ENCODE data around the gene TUSC2. TPM values are rescaled to one million over a fixed set of nuclear protein-coding genes. Genes with fewer than 3 reads are reported as not detected.

Gene TUSC2
- total and polyA plus RNA-seq, 10 of the 15 experiments (the other 5 are each of a cell fraction or from before 2014, with no cell fraction given): 4.0 to 73.8 (median 34.3) TPM

- TF ChIP-seq TCF3 (IDR thresholded peaks at IDR 0.05; ENCODE audit: borderline replicate concordance, insufficient read depth, low read depth, low read length) (0 out of 2 replicates have a peak, but pooled peaks have one; percentile 6), RFX5 (IDR thresholded peaks at IDR 0.05; ENCODE audit: low read depth, low read length) (peak; percentile 53; the same call in 1 of the 2 replicates), RBBP5 (conservative IDR thresholded peaks at IDR 0.05) (no peak), MTA2 (IDR thresholded peaks at IDR 0.05; ENCODE audit: low read depth) (no peak), WRNIP1 (IDR thresholded peaks at IDR 0.05; ENCODE audit: borderline replicate concordance, low read depth, low read length) (0 out of 2 replicates have a peak, but pooled peaks have one; percentile 83), CREM (IDR thresholded peaks at IDR 0.05; ENCODE audit: low read depth) (peak; percentile 100), NFYB (IDR thresholded peaks at IDR 0.05; ENCODE audit: insufficient read depth, low read depth, low read length) (no peak), ELK1 (IDR thresholded peaks at IDR 0.05; ENCODE audit: low read depth, low read length) (peak; percentile 73; the same call in 1 of the 2 replicates), CHD2 (IDR thresholded peaks at IDR 0.05; ENCODE audit: borderline replicate concordance, low read depth, low read length) (peak; percentile 95), MLLT1 (IDR thresholded peaks at IDR 0.05) (peak; percentile 21; the same call in 1 of the 2 replicates), NRF1 (conservative IDR thresholded peaks at IDR 0.05; ENCODE audit: low read depth, low read length) (peak; percentile 35; the same call in 1 of the 2 replicates), LARP7 (IDR thresholded peaks at IDR 0.05) (peak; percentile 96), POU2F2 (IDR thresholded peaks at IDR 0.05; ENCODE audit: borderline replicate concordance, low read depth, low read length) (peak; percentile 66; the same call in 1 of the 3 replicates), ASH2L (IDR thresholded peaks at IDR 0.05; ENCODE audit: borderline replicate concordance, low read depth) (no peak), GABPA (IDR thresholded peaks at IDR 0.05; ENCODE audit: low read depth) (no peak)
- TF ChIP-seq, protein P1, sequence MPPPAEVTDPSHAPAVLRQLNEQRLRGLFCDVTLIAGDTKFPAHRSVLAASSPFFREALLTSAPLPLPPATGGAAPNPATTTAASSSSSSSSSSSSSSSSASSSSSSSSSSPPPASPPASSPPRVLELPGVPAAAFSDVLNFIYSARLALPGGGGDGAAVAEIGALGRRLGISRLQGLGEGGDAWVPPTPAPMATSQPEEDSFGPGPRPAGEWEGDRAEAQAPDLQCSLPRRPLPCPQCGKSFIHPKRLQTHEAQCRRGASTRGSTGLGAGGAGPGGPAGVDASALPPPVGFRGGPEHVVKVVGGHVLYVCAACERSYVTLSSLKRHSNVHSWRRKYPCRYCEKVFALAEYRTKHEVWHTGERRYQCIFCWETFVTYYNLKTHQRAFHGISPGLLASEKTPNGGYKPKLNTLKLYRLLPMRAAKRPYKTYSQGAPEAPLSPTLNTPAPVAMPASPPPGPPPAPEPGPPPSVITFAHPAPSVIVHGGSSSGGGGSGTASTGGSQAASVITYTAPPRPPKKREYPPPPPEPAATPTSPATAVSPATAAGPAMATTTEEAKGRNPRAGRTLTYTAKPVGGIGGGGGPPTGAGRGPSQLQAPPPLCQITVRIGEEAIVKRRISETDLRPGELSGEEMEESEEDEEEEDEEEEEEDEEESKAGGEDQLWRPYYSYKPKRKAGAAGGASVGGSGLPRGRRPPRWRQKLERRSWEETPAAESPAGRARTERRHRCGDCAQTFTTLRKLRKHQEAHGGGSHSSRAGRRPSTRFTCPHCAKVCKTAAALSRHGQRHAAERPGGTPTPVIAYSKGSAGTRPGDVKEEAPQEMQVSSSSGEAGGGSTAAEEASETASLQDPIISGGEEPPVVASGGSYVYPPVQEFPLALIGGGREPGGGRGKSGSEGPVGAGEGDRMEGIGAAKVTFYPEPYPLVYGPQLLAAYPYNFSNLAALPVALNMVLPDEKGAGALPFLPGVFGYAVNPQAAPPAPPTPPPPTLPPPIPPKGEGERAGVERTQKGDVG (CRISPR knock-in tag; IDR thresholded peaks at IDR 0.05): no peak
- TF ChIP-seq, protein P2, sequence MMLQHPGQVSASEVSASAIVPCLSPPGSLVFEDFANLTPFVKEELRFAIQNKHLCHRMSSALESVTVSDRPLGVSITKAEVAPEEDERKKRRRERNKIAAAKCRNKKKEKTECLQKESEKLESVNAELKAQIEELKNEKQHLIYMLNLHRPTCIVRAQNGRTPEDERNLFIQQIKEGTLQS (IDR thresholded peaks at IDR 0.05; ENCODE audit: borderline replicate concordance, extremely low read depth, low read depth, low read length): peak; percentile 80
- TF ChIP-seq, protein P3, sequence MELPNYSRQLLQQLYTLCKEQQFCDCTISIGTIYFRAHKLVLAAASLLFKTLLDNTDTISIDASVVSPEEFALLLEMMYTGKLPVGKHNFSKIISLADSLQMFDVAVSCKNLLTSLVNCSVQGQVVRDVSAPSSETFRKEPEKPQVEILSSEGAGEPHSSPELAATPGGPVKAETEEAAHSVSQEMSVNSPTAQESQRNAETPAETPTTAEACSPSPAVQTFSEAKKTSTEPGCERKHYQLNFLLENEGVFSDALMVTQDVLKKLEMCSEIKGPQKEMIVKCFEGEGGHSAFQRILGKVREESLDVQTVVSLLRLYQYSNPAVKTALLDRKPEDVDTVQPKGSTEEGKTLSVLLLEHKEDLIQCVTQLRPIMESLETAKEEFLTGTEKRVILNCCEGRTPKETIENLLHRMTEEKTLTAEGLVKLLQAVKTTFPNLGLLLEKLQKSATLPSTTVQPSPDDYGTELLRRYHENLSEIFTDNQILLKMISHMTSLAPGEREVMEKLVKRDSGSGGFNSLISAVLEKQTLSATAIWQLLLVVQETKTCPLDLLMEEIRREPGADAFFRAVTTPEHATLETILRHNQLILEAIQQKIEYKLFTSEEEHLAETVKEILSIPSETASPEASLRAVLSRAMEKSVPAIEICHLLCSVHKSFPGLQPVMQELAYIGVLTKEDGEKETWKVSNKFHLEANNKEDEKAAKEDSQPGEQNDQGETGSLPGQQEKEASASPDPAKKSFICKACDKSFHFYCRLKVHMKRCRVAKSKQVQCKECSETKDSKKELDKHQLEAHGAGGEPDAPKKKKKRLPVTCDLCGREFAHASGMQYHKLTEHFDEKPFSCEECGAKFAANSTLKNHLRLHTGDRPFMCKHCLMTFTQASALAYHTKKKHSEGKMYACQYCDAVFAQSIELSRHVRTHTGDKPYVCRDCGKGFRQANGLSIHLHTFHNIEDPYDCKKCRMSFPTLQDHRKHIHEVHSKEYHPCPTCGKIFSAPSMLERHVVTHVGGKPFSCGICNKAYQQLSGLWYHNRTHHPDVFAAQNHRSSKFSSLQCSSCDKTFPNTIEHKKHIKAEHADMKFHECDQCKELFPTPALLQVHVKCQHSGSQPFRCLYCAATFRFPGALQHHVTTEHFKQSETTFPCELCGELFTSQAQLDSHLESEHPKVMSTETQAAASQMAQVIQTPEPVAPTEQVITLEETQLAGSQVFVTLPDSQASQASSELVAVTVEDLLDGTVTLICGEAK (IDR thresholded peaks at IDR 0.05; ENCODE audit: borderline replicate concordance): peak; percentile 70; the same call in 1 of the 2 replicates
These were observed 35.6 kb downstream of the TUSC2 start, which contains the start of gene IFRD2 (continued) for GRCh38 chr3:50292159-50293078.
